OCI-LY1 (cell line): ENCODE measurements around the gene CNTNAP5.

ENCODE experiments used
- CTCF ChIP-seq: fragments of 200-600 bp; sonication (generic), shearing (Covaris generic); IDR thresholded peaks from 2 replicates; pipeline ENCODE4 v1.5.1; 2017; ENCODE audit warnings: mild to moderate bottlenecking, antibody characterized with exemption, low read length, moderate library complexity, mixed read lengths
- EZH2 ChIP-seq: fragments of 200-600 bp; sonication (generic), shearing (Covaris generic); IDR thresholded peaks from 2 replicates; pipeline ENCODE4 v1.8.0; 2017; ENCODE audit warnings: borderline replicate concordance, mixed run types, mild to moderate bottlenecking, antibody characterized with exemption, low read length, moderate library complexity, mixed read lengths

DNA sequence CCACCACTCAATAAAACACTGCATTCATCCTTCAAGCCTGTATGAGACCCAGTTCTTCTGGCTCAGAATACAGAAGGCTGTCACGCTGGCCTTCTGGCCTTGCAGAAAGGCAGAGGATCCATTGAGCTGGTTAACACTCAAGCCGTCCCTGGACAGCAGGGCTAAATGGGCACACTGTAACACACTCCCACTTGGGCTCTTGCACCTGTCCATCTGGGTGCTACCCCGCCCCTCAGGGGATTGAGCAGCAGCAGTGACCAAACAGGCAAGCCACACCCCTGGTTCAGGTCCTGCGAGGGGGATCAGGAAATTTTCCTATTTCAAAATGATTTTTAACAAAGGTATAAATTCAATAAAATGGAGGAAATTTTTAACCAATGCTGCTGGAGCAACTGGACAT is 936.0 kb downstream of the CNTNAP5 start:
- TF ChIP-seq CTCF (no peak), EZH2 (no peak)
